Limb (tissue), 2 donors: ENCODE results near the gene SBF1.

ENCODE experiments used
- DNase-seq, 2 donors: peaks; one replicate each; pipeline ENCODE4 v3.0.0-alpha.2; 2016; ENCODE audit errors: extremely low spot score in 2 of 2

The SBF1 gene

DNA sequence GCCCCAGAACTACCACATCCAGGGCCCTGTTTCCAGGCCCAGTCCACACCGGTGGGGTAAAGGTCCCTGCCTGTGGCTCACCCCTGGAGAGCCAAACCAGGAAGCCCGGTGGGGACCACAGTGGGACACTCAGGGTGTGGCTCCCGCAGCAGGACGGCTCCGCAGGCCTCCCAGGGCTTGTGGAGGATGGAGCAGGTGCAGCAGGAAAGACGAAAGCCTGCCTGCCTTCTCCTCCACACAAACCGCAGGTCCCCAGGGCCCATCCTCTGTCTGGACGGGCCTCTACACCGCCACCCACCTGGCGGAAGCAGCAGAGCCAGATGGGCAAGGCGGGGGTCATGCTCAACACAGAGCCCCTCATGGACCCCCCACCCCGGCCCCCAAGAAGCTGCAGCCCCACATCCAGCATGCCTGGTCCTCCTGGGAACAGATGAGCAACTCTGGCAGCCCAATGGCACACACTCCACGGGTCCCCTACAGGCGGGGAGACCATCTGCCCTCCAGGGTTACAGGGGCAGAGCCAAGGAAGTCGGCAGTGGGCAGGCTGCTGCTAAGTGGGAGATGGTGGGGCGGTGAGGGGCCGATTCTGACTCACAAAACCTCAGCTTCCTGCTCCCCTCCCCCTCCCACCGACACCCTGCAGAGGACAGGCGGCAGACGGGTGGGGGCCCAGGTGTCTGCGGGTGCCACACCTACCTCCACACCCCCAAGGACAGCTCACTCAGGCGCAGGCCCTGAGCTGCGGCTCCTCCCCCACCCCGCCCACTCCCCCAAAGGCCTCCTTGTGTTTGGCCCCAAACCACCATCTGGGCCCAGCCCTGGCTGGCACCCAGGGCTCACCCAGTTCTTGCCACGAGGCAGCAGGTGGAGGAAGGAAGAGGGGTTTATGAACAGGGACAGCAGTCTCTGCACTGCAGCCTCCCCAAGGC, 5.2 kb downstream of the SBF1 start:
- DNase-seq: no peak

DNA sequence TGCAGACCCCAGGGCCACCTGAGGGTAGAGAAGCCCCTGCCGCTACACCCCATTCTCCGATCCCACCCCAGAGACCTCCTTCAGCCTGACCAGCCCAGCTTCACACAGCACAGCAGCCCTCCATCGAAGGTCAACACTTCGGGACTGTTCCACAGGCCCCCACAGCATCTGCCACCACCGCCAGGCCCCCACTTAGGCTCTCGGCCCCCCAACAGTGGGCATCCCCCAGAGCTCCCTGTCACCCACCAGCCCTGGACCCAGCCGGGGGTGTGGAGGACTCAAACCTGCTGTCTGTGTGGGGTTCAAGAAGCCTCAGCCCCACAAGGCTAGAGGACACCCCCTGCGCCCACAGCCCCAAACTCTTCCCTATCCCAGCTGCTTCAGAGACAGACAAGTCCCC, 6.2 kb downstream of the SBF1 start:
- no peak for DNase-seq

DNA sequence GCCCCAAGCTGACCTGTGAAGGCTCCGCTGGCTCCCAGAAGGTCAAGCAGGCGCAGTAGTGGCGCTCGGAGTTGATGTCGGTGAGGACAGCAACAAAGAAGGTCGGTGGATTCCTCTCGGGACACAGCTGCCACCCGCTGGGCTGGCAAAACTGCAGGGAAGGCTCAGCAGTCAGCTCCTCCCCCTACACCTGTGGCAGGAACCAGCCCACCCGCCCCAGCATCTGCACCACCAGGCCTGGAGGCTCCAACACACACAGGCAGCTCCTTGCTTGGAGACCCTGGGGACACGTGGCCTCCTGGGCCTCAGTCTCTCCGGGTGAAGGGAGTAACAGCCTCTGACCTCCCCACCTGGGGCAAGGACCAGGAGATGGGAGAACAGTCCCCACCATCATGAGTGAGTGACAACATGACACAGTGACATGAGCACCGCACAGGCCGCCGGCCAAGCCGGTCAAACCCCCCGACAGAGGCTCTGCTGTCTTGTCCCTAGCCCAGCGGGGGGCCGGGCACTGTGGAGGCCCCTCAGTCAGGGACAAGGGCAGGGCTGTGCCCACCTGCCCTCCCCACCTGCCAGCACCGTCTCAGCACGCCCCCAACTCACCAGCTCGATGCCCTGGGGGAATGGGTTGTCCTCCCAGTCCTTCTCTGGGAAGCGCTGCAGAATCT, 6.9 kb downstream of the SBF1 start:
- no peak for DNase-seq

DNA sequence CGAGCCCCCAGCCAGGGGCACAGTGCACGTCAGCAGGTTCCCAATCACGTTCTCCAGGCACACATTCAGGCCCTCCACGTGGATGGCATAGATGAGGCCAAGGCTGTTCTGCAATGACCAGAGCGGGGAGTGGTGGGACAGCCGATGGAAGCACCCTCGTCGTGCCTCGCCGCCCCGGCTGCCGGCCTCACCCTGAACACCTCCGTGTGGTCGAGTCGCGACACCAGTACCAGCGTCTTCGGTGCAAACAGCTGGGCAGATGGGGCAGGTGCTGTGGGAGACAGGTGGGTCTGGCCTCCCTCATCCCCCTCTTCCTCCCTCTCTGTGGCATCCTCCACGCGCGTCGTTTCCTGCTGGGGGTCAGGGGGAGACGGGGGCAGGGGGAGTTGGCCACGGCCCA, 7.5 kb downstream of the SBF1 start:
- DNase-seq: no peak

DNA sequence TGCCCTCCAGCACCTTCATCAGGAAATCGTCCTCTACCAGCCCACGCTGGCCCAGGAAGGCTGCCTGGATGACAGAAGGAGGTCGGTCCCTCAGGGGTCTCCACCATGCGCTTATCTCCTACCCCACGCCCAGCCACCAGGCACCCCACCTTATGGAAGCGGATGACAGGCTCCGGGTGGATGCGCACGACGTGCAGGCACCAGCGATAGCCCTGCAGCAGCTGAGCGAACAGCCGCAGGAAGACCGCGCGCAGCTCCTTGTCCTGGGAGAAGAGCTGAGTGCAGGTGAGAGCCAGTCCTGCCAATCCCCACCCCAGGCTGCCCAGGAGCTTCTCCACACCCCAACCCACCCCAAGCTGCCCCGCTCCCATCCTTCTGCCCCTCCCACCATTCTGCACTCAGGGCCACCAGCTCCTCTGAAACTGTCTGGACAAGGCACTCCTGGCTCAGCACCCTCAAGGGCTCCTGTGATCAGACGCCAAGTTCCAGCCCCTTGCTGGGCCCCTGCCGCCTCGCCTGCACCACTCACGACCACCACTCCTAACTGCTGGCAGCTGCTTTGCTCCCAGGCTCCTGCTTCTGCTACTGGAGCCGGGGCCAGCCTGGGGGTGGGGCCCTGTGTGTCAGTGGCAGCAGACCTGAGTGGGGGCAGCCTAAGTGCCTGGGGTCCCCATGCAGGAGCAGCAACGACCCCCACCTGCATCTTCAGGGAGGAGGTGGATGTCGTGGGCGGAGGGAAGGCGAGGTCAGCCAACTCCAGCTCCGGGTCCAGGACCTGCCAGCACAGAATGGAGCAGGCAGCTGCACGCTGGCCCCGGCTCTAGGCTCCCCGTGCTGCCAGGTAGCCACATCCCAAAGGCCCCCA, 9.5 kb downstream of the SBF1 start:
- no peak for DNase-seq

DNA sequence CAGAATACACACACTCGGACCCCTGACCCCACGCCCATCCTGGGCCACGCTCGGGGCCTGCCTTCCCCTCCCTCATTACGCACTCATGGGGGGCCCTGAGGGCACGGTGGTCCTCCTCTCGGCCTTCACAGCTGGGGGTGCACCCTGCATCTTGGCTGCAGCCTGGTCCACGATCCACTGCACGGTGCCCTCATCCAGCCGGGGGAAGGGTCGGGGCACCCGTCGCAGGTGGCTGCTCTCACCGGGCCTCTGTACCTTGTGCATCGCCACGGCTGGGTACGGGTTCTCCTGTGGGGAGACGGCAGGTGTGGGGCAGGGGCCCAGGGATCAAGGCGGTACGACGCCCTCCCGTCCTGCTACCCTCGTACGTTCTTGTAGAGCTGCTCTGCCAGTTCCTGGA, 10.4 kb downstream of the SBF1 start:
- DNase-seq: no peak

DNA sequence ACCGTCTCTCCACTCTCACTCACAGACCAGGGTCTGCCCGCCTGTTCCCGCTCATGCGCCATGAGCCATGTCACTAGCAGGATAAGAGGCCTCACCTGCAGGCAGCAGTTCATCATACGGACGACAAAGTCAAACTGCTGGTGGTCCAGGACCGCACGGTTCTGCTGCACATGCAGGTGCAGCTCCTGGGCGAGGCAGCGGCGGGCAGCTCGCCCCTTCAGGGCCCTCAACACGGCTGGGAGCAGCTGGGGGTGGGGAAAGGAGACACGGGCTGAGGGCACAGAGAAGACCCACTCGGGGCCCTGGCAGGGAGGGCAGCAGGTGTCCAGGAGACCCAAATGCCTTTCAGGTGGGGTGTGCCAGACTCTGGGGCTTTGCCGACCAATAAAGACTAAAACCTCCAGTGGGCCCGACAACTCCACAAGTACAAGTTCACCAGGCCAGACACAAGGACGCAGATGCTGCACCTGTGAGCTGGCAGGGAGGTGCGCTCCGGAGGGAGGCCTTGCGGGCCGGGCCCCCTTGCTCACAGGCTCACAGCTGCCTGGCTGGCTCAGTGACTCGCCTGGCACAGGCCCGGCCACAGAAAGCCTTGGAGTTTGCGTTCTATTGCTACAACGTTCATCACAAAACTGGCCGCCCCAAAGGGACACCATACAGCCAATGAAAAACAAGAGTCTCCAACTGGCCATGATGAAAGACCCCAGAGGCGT, 11.5 kb downstream of the SBF1 start:
- no peak for DNase-seq

DNA sequence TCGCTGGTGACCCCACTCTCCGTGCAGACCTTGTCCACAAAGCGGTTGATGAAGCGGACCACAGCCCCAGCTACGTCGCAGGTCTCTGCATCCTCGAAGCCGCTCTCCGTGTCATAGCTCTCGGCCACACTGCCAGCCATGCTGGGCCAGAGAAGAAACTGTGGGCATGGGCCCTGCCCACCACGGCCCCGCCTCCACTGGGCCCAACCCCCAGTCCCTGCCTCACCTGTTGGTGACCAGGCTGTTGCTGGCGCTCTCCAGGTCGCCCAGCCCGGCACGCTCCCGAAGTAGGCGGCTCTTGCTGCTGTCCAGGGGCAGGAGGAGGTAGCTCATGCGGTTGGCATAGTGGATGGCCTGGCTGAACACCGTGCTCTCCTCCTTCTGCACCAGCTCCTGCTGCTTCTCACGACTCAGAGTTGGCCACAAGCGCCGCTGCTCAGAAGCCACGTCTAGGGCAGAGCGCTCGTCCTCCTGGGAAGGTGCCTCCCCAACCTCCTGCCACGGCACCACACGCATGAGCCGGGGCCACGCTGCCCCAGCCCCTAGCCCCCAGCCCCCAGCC, 12.8 kb downstream of the SBF1 start:
- DNase-seq: no peak

DNA sequence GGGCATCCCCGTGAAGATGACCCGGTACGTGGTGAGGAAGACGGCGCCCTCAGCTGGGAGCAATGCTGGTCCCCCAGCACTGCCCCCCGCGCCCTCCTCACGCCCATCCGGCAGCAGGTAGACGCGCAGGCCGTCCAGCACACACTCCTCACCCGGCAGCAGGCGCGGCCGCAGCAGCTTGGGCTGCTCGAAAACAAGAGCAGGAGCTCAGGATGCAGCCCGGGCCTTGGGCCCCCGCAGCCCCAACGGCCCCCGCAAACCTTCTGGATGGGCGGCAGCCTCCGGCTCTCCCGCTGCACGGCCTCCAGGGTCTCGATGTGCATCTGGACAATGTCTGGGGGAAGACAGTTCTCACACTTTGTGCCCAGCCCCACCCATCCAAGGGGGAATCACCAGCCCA, 13.3 kb downstream of the SBF1 start:
- no peak for DNase-seq

DNA sequence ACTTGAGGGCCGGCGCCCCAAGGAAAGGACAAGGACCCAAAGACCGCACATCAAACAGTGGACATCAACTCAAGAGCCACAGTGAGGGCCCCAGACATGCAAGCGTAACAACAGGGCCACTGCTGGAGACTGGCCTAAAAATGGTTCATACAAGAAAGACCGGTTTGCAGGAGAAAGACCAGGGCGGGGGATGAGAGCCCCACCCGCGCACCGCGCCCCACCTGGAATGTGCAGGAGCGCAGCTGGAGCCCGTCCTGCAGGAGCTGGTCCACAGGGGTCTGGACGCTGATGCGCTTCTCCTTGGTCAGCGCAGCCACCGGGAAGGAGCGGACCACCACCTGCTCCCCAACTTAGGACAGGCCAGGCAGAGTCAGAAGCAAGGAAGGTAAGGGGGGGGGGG, 13.9 kb downstream of the SBF1 start:
- no peak for DNase-seq

DNA sequence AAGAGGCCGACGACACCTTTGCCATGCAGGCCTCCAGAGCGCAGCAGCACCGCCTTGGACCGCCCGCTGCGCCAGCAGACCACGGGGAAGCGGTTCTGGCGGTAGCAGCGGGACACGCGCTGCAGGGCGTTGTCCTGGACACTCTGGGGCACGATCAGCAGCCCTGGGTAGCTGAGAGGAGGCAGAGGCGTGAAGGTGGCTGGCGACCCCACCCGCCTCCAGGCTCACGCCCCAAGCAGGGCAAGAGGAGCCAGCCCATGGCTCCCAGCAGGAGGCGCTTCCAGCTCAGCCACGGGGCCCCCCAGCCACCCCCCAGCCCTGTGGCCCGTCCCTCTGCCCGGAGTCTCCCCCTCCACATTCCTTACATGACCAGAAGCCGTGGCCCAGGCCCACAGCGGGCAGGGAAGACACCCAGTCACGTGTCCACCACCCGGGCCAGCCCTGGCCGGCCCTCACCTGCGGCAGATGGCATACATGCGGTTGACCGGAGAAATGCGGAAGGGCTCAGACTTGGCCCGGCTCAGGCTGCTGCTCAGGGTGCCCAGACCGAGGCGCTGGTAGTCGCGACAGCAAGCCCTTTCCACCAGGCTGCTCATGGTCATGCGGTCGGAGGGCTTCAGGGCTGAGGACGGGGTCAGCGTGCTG, 15.2 kb downstream of the SBF1 start:
- DNase-seq: no peak

DNA sequence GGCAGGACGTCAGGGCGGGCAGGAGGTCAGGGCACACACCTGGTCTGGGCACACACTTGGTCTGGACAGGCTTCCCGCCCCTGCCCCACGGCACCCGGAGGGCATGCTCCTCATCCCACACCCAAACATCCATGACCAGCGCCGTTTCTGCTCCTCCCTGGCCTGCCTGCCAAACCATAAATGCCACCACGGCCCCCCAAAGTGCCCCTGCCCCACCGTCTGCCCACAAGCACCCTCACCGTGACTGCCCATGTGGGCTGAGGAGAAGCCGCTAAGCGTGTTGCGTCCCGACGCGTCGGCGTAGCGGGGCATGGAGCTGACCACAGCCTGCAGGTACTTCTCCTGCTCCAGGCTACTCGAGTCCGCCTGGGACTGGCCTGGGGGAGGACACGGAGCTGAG, 15.8 kb downstream of the SBF1 start:
- DNase-seq: no peak

DNA sequence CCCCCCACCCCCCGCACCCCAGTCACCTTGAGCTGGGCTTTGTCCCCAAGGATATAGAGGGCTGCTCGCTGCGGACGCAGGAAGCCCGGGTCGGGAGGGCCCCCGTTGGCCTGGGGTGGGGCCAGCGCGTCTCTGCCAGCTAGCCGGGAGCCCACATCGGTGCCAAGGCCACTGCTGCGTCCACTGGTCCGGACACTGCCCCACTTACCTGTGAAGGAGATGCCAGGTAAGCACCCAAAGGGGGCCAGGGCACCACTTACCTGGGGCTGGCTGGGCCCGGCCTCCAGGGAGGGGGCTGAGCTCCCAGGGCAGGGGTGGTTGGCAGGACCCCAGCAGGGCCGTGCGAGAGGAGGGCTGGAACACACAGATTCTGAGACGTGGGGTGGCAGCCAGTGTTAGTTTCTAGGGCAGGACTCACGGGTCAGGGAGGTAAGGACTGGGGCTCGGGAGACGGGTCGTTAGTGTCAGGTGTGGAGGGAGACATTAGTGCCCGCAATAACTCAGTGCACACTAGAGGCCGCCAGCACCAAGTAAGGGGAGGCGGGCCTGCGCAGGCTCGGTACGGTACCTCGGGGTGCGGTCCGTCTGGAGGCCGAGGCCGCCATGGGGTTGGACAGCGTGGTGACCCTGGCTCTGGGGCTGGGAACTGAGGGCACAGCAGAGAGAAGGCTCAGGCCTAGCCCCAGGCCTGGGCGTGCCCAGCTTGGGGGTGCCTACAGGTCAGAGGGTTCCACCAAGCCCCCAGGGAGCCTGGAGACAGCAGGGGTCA, 18.2 kb downstream of the SBF1 start:
- no peak for DNase-seq

DNA sequence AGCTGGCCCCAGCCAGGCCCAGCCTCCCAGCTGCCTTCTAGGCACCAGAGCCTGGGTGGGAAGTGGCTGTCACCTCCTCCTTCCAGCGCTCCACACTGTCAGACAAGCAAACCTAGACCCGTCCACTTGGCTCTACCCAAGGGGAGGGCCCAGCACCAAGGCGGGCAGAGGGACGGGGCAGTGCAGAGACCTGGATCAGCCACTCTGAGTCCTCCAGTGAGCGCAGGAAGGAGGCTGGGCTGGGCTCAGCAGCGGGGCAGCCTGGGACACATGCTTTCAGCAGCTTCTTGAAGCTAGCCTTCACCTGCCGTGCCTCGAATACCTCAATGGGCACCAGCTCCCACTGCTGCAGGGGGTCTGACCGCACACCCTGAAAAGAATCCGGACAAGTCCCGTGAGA, 18.8 kb downstream of the SBF1 start:
- no peak for DNase-seq

DNA sequence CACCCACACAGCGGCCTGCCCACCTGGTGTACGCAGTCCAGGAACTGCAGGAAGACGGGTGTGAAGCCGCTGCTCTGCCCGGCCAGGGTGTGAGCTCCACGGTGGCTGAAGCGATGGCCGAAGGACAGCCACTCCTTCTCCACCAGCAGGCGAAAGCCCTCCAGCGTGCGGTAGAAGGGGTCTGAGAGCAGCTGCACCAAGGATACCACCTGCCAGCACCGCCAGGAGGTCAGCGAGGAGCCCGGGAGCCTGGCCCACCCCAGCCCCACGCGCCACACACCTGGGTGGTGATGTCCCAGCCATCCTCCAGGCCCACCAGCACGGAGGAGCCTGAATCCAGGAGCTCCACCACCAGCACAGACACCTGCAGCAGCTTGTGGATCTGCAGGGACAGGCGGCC, 19.6 kb downstream of the SBF1 start:
- no peak for DNase-seq

DNA sequence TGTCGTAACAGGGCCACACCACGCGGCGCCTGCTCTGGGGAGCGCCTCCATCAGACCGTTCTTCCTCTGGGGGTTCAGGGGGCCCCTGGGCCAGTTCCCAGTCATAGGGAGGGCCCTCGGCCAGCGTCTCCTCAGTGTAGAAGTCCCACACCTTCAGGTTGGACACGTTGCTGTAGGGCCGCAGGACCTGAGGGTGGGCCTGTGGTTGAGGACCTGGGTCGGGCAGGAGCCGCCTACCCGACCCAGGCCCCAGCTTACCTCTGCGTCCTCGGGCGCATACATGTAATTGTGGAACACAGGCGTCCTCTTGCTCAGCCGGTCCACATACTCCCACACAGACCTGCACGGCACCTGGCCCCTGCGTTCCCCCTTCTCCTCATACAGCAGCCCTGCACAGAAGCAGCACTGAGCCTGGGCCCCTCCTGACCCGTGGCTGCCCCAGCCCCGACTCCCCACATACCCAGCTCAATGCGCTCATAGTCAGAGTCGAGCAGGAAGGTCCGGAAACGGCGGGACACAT, 20.2 kb downstream of the SBF1 start:
- DNase-seq: no peak

DNA sequence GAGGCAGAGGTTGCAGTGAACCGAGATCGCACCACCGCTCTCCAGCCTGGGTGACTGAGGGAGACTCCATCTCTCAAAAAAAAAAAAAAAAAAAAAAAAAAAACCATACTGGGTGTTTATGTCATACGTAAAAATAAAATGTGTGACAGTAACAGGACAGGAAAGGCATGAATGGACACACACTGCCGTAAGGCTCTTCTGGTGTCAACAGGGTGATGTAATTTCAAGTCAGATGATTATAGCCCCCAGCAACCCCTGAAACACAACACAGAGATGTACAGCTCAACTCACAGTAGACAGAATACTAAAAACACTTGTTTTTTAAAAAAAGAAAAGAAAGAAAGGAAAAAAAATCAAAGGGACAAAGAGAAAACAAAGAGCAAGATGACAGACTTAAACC, 22.2 kb downstream of the SBF1 start:
- no peak for DNase-seq

DNA sequence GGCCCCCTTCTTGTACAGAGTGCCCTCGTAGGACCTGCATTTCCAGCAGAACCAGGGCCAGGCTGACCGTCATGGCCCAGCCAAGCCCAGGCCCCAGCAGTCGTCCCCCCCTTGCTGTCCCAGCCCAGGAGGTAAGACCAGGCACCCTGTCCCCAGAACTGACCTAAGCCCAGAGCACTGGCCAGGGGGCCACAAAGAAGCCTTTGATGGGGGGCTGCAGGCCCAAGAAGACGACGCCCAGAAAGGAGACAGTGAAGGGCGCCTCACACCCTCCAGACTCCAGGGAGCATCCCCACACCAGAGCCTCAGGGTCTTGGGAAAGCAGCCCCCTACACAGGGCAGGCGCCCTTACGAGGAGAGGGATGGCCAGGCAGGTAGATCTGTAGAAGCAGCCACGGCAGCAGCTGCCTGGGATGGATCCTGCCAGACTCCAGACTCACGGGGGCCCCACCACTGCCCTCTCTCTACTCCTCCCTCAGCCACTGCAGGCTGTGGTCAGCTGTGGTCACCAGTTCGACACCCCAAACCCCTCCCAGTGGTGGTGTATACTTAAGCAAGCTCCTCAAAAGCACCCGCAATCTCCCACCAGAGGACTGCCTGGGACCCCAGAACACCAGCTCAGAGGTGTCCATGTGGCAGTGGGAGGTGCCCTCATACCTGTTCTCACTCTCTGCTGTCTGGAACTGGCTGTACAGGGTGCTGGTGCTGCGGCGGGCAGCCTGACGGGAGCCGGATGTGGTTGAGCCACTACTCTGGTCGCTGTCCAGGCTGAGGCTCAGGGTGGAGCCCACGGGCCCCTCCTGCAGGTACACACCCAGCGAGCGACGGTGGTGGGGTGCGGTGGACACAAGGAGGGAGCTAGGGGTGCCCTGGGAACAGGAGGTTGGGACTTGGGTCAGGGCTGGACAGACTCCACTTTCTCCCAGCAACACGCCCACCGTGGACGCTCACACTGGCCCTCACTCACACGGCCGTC, 27.0 kb downstream of the SBF1 start:
- no peak for DNase-seq
